Sciatic nerve (tissue), 2 donors: ENCODE measurements around the gene TWF2. TPM values are rescaled to one million over a fixed set of nuclear protein-coding genes. Genes with fewer than 3 reads are reported as not detected.
"Not testable (repeated sequence)": the region's sequence is repeated elsewhere in the genome, so short reads cannot be mapped to it uniquely, and the experiment has no call there.

Source experiments
- ATAC-seq: fragments of 200-7000 bp; cut with Tn5 transposase; one replicate; pipeline ENCODE4 v1.9.1; 2020; ENCODE audit warnings: mild to moderate bottlenecking, moderate library complexity
- DNase-seq: peaks from one replicate; pipeline ENCODE4 v3.0.0-alpha.2; 2020; ENCODE audit warnings: low spot score
- intact Hi-C: fragments of 100-400 bp; cut with DNase I; formaldehyde crosslinking; loops from one replicate; pipeline ENCODE4 v1.14.2; 2022
- total RNA-seq: library from RNA; stranded (reverse); fragmentation: NEBNext Ultra II Directional; extraction: Animal tissue kit (Norgen Biotek cat#: 25700); gene quantifications from one replicate; pipeline ENCODE4 v1.2.1, GENCODE V29; 2021
- donor health status: DM: no; HTN: no; CAD: no.
- donor health status: DM: no; HTN: no; CAD: no.

The TWF2 gene
- 39.8 TPM for total RNA-seq

DNA sequence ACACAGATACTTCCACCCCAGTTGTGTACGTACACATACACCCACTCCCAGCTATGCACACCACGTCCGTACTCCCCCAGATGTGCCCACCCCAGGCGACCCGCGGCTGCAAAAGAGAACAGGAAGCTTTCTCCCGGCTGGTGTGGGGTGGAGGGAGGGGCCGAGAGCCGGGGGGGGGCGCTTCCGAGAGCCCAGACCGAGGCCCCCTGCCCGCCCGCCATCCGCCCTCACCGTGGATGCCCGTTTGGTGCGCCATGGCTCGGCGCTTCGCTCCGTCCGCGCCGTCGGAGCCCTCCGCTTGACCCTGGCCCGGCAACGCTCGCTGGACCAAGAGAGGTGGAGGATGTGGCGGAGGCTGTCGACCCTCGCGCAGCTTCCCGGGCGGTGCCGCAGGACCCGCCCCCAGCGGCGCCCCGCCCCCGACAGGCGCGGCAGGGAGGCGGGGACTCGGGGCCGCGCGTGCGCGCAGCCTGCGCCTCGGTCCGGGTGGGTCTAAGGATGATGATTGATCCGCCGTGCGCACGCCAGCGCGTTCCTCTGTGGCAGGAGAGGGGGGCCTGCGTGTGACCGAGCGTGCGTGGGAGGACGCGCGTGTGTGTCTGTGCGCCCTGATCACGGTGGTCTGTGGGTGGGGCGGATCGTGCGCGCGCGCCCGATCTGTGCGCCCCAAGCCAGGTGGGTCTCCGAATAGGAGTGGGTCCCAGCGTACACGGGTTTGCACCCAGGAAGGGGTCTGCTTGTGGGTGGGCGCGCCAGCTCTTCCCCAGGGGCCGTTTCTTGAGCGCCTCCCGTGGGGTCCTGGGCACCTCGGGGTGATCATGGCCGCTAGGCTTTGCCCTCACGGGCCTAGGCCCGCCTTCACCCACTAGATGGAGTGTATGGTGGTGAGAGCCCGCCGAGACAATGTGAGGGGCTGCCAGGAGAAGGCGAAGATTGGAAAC, at the start of gene TWF2:
Gene TWF2, minus strand, starts transcription at position 398 of the 941 bp plus-strand sequence. Its CDS starts 142 bp downstream, at position 256.
- peak; percentile 89 for DNase-seq
- intact Hi-C loops: no loop called here
- ATAC-seq: peak; percentile 83

DNA sequence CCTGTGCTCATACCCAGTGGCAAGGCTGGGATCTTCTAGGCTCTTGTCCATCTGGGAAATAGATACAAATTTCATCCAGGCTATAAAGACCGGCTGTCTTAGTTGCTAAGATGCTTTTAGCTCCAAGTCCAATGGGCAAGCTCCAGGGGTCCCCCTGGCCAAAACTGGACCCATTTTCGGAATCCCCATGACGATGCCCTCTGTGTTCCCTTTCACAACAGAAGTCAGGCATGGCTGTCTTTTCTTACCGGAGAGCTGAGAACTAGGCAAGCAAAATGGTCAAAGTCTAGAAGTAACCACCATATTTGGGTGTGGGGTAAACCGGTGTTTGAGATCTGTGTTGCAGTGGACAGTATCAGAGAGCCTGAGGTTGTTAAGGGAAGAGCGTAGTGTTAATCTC, 49.7 kb upstream of the TWF2 start:
- no peak for ATAC-seq
- intact Hi-C loops: no loop called here
- no peak for DNase-seq

DNA sequence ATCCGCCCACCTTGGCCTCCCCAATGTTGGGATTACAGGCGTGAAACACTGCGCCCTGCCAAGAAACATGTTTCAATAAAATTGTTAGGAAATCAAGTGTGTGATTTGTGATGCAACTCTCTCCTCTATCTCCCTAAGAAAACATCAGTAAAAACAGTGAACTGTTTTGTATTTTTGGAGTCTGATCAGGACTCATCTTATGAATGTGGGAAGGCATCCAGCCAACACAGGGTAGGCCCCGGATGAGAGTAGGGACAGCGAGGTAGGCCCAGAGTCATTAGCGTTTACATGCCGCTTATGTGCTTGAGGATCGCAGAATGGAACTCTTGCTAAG, 47.8 kb upstream of the TWF2 start:
- ATAC-seq: peak; percentile 32
- peak; percentile 58 for DNase-seq
- intact Hi-C loops: no loop called here

DNA sequence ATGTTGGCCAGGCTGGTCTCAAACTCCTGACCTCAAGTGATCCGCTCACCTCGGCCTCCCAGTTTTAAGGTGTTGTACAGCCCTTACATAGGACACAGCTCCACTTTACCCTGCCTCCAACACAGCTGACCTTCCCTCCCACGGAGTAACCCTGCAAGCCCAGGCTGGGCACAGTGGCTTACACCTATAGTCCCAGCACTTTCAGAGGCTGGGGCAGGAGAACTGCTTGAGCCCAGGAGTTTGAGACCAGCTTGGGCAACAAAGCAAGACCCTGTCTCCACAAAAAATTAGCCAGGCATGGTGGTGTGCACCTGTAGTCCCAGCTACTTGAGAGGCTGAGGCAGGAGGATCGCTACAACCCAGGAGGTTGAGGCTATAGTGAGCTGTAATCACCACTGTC, 45.1 kb upstream of the TWF2 start:
- peak; percentile 42 for DNase-seq
- intact Hi-C loops: not testable (repeated sequence)

DNA sequence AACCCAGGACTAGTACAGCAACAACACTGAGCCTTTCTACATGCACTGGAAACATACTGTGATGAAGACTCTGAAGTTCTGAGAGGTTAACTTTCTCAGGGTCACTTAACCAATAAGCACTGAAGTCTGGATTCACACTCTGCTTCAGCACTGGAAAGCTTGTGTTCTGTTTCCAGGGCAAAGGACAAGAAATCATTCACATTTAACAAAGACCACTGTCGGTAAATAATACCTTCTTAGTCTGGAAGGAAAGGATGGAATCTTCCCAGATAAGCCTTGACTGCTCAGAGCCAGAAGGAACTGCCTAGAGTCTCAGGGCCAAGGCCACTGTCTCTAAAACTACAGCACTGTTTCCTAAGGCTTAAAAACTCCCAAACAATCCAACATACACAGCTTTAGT, 44.3 kb upstream of the TWF2 start:
- intact Hi-C loops: no loop called here
- no peak for ATAC-seq
- no peak for DNase-seq

More for the DNA sequence above, 45.1 kb upstream of the TWF2 start:
- ATAC-seq: not testable (repeated sequence)

DNA sequence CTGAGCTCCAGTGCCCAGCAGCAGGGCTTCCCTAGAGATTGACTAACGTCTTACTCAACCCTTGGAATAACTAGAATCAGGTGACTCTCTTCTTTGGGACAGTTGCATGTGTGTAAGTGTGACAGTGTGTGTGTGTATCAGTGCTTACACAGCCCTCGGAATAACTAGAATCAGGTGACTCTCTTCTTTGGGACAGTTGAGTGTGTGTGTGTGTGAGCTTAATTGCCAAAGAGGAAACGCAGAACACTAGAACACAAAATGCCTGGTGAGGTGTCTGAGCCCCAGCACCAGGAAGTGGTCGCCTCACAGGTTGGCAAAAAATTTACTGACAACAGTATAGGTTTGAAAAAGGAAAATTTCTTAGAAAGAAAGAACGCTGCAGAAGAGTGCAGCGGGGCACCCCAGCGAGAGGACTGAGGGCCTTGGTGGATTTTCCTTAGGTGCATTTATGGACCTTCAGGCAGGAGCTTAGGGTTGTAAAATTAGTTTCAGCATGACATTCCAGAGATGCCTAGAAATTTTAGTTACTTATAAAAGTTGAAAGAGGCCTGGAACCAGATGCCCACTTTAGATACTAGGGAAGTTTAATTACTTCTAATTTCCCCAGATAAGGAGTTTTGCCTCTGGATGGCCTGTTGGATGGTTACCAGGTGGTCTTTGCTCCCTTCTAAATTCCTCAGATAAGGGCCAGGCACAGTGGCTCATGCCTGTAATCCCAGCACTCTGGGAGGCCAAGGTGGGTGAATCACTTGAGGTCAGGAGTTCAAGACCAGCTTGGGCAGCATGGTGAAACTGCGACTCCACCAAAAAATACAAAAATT, 43.2 kb upstream of the TWF2 start:
- no peak for DNase-seq
- ATAC-seq: no peak
- intact Hi-C loops: no loop called here

DNA sequence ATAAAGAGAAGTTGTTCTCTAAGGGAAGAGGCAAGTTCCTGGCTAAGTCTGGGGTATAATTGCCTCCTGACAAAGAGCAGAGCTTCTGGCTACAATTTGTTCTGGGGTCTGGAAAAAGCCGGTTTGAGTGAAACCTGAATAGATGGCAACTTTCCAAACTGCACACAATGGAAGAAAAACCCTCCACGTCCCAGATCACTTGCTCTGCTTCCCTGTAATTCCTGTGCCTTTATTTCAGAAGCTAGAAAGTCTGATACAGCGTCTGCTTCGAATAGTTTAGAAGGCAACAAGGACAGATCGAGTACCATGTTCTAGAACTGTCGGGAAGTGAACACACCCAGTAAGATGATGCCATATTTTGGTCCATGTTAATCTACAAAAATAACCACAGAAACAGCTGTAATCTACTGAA, 41.1 kb upstream of the TWF2 start:
- intact Hi-C loops: no loop called here
- DNase-seq: no peak
- ATAC-seq: no peak

DNA sequence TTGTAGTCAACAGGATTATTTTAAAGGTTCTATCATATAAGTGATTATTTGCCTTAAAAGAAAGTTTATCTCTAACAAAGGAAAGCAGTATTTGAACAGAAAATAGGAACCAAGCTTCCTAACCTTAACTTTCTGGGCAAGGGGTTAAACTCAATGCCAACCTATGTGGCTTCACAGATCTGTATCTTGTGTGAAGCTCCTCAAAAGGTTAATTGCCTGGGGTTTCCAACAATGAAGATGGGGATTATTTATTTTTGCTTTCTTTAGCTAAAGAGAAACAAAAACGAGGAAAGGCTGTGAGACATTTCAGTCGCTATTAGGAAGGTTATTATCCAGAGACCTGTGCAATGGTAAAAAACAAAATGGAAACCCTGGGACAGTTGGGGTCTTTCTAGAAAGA, 40.6 kb upstream of the TWF2 start:
- ATAC-seq (no peak), DNase-seq (no peak)
- intact Hi-C loops: no loop called here

DNA sequence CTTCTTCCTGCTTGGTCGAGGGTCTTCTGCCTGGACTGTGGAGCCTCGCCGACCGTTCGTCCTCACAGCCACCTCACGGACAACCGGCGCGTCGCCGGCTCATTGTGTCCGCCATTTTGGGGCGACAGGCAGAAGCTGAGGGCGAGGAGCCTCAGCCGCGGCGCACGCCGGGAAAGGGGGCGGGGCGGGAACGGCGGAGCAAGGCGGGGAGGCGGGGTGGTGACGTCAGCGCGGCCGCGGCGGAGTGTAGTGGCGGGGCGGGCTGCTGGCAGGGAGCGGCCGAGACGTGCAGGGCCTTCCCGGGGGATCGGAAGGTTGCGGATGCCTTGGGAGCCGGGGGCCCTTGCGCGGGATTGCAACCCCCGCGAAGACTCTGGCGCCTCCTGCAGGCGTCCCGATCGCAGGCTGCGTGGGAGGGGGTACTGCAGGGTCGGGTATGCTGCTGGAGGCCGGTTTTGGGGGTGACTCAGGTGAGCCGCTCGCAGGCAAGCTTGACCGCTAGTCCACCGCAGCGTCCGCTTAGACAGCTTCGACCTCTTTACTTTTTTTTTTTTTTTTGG, 39.6 kb upstream of the TWF2 start, which contains the start of gene WDR82:
Gene WDR82, minus strand, starts transcription at position 140 of the 560 bp plus-strand sequence. CDS start 288 bp downstream, outside the sequence.
- peak; percentile 97 for ATAC-seq
- peak; percentile 99 for DNase-seq
- intact Hi-C loops: no loop called here

DNA sequence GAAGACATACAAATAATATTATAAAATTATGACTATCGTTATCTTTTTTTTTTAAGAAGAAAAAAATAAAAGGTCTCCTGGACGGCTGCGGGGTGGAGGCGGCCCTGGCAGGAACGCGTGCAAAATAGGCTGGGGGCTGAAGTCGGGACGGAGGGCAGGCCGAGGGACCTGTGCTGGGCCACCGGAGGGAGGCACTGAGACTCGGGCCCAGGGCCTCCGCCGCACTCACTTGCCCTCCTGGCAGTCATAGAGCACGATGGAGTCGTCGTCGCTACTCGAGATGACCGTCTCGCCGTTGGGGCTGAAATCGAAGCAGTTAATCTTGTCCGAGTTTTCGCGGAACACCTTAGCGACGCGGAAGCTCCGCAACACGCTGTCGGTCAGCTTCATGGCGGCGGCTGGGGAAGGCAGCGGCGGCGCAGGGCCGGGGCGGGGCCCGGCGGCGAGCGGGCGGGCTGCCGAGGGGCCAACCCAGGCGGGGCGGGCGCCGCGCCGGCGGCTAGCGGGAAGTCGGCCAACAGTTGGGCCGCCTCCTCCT, 39.1 kb upstream of the TWF2 start:
- ATAC-seq: peak; percentile 73
- intact Hi-C loops: no loop called here
- DNase-seq: no peak

DNA sequence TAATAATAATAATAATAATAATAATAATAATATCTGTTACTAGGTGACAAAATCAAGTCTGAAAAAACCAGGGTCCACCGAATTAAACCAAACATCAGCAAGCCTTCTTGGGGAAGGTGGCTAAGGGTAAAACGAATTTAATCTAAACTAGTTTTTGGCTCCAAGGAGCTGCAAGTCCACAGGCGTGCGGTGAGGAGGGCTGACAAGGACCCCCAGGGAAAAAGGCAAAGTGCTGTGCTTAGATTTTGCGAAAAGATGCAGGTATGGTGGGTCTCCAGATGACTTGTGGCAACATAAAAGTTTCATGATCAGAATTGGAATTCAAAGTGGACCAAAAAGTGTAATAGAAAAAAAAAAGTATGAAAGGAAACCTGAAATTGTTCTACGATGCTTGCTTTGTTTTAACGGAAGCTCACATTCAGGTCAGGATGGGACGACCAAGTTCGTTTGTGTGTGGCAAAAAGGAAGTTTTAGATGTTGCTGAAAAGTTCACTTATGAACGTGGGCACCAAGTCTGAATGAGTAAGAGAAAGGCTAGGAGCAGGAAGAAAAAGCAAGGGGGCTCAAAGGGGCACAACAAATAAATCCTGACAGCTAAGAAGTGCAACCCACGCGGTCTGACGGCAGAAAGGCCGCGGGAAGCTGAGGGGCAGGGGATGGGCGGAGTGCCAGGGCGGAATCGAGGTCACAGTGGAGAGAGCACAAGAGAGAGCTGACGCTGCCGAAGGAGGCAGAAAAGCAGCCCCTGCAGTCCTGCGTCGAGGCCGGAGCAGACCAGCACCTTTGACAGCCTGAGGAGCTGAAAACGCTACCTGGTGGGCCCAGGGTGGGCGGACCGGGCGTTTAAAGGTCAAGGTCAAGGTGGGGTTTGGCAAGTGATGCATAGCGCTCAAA, 38.4 kb upstream of the TWF2 start:
- ATAC-seq: peak; percentile 56
- intact Hi-C loops: no loop called here
- peak; percentile 90 for DNase-seq

DNA sequence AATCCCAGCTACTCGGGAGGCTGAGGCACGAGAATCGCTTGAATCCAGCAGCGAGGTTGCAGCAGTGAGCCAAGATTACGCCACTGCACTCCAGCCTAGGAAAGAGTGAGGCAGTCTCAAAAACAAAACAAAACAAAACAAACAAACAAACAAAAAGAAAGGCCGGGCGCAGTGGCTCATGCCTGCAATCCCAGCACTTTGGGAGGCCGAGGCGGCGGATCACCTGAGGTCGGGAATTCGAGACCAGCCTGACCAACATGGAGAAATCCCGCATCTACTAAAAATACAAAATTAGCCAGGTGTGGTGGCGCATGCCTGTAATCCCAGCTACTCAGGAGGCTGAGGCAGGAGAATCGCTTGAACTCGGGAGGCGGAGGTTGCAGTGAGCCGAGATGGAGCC, 35.8 kb upstream of the TWF2 start:
- DNase-seq, ATAC-seq, intact Hi-C loops: not testable (repeated sequence)

DNA sequence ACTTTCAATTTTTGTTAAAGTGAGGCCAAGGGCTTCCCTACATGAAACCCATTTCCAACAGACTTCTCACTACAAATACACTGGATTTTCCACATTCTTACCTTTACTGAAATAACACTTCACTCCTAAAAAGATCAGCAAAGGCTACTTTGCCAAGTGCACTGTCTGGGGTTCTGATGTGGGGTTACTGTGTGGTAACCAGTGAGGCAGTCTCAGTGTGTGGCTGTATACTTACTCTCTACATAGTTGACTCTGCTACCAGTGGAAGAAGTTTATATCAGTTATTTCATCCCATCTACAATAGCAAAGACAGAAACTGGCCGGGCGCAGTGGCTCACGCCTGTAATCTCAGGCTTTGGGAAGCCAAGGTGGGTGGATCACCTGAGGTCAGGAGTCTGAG, 33.9 kb upstream of the TWF2 start:
- ATAC-seq: no peak
- DNase-seq: no peak
- intact Hi-C loops: no loop called here

DNA sequence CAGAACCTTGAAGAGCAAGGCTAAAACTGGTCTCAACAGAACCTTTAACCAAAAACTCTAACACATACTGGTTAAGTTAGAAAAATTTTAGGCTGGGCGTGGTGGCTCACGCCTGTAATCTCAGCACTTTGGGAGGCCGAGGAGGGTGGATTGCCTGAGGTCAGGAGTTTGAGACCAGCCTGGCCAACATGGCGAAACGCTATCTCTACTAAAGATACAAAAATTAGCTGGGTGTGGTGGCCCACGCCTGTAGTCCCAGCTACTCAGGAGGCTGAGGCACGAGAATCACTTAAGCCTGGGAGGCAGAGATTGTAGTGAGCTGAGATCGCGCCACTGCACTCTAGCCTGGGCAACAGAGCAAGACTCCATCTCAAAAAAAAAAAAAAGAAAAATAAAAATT, 33.2 kb upstream of the TWF2 start:
- DNase-seq, intact Hi-C loops, ATAC-seq: not testable (repeated sequence)

DNA sequence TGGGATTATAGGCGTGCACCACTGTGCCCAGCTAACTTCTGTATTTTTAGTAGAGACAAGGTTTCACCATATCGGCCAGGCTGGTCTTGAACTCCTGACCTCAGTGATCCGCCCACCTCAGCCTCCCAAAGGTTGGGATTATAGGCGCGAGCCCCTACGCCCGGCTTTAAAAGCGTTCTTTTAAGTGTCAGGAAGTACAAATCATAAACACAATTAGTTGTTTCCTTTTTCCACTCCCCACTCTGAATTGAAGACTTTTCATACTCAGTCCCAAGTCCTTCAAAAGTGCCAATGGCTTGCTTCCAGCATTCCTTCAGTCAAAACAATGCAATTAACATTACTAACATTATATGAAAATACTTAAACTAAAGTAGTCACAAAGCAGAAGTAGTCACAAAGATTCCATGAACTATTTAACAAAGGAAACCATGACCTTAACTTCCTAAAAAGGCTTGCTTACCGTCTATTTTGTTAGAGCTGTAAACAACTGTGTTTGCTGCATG, 31.3 kb upstream of the TWF2 start:
- ATAC-seq: peak; percentile 44
- intact Hi-C loops: no loop called here
- no peak for DNase-seq

DNA sequence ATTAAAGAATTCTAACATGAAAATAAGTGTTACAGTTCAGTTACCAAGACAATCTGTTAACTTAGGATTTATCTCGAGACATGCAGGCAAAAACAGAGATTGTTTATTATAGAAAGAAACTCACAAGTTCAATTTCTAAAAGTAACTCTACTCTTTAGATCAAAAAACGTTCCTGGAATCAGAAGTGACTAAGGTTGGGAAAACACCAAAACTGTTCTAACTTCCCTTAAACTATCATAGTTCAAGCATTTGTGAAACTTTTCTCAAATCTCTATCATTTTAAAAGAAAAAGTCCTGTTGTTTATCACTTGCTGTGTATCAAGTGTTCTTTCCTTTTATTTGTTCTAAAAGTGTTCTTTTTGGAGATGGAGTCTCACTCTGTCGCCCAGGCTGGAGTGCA, 30.8 kb upstream of the TWF2 start:
- DNase-seq (no peak), ATAC-seq (no peak)
- intact Hi-C loops: no loop called here

DNA sequence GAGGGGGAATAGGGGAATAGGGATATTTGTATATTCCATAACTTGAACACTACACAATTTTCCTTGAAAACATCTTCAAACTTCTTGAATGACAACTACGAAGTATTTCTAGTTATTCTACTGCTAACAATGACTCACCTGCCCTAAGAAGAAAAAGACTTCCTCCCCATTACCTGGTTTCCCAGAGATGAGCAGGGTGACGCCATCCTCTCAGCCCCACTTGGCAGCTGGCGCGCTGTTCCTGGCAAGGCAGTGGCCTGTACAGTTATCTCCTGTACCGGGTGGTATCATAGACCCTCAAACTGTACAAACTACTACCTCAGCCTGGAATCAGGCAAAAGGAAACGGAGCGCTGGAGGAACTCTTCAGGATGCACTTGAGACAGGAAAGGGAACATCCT, 29.1 kb upstream of the TWF2 start:
- intact Hi-C loops: no loop called here
- no peak for ATAC-seq
- DNase-seq: no peak

DNA sequence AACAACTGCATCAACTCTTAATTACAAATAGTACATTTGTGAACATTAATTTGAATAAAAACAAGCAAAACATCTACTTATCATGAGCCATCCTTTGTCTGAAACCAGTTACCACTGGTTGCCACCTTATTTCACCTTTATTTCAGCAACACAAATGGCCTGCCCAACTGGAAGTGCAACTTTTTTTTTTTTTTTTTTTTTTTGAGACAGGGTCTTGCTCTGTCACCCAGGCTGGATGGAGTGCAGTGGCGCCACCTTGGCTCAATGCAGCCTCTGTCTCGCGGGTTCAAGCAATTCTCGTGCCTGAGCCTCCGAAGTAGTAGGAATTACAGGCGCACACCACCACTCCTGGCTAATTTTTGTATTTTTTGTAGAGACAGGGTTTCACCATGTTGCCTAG, 26.4 kb upstream of the TWF2 start:
- intact Hi-C loops: no loop called here
- ATAC-seq (no peak), DNase-seq (no peak)
